ENCODE results near the gene PCK1. TPM values are rescaled to one million over a fixed set of nuclear protein-coding genes. Genes with fewer than 3 reads are reported as not detected.

PCK1 gene
- total and polyA plus RNA-seq, 9 donors, result 0.05 to 1.5 (median 0.16) TPM; not detected in 1

DNA sequence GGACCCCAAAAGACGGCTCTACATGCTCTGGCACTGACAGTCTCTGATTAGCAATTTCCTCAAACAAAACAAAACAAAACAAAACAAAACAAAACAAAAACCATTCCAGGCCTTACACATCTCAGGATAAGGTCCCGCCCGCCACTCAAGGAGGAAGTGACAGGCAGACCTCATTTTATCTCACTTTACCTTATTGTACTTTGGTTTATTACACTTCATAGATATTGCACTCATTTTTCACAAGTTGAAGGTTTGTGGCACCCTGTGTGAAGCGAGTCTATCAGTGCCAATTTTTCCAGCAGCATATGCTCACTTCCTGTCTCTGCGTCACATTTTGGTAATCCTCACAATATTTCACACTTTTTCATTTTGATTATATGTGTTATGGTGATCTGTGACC is 44.1 kb downstream of the PCK1 start:
- no peaks in the 10 kb centered on the region for H3K36me3 ChIP-seq (ENCODE audit: control insufficient read depth, insufficient read depth, low read length)
- no peaks in the 10 kb centered on the region for H3K4me1 ChIP-seq (ENCODE audit: control insufficient read depth, insufficient read depth, low read length)
- H3K9me3 ChIP-seq (replicated peaks; ENCODE audit: control insufficient read depth, low read depth, low read length), result no peaks in the 10 kb centered on the region
- 78% methylated on average over 3 of the region's 5 CpGs for WGBS (ENCODE audit: insufficient coverage)
- no peak for DNase-seq
- no peak overlapping the region for H3K27ac ChIP-seq (ENCODE audit: low read length)
- peaks cover 3% of the 10 kb centered on the region for H3K27me3 ChIP-seq (ENCODE audit: control insufficient read depth, insufficient read depth, low read length)
- no peak overlapping the region for H3K4me3 ChIP-seq (ENCODE audit: low read length)

DNA sequence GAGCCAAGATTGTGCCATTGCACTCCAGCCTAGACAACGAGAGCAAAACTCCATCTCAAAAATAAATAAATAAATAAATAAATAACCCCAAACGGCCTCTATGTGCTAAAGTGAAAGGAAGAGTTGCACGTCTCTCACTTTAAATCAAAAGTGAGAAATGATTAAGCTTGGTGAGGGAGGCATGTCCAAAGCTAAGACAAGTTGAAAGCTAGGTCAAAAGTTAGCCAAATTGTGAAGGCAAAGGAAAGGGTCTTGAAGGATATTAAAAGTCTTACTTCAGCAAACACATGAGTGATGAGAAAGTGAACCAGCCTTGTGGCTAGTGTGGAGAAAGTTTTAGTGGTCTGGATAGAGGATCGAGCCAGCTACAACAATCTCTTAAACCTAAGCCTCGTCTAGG is 45.0 kb downstream of the PCK1 start:
- Histone ChIP-seq H3K9me3 (replicated peaks; ENCODE audit: control insufficient read depth, low read depth, low read length) (no peaks in the 10 kb centered on the region), H3K27me3 (ENCODE audit: control insufficient read depth, insufficient read depth, low read length) (peaks cover 3% of the 10 kb centered on the region), H3K4me1 (ENCODE audit: control insufficient read depth, insufficient read depth, low read length) (no peaks in the 10 kb centered on the region), H3K36me3 (ENCODE audit: control insufficient read depth, insufficient read depth, low read length) (no peaks in the 10 kb centered on the region), H3K27ac (ENCODE audit: low read length) (no peak overlapping the region), H3K4me3 (ENCODE audit: low read length) (no peak overlapping the region)
- no CpG with 5 or more reads among the region's 5 CpGs for WGBS (ENCODE audit: insufficient coverage)
- no peak for DNase-seq

DNA sequence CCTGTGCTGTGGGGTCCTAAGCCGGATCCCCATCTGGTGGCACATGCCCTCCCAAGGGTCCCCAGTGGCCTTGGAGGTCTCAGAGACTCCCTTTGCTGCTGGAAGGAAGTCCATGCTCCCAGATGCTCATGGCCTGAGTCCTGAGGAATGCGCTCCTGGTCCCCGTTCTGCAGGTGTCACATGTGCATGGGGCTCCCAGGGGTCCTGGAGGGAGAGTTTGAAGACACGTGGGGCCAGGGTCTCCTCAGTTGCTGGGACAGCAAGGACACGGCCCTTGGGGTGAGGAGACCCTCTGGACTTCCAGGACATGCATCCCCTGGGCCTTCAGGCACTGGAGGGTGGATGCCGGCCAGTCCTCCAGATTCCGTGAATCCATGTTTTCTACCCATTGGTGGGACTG is 47.6 kb downstream of the PCK1 start:
- WGBS (ENCODE audit: insufficient coverage), result 67% methylated on average over 5 of the region's 7 CpGs
- no peak for DNase-seq
- H3K9me3 ChIP-seq (replicated peaks; ENCODE audit: control insufficient read depth, low read depth, low read length), result no peaks in the 10 kb centered on the region
- H3K27me3 ChIP-seq (ENCODE audit: control insufficient read depth, insufficient read depth, low read length), result peaks cover 6% of the 10 kb centered on the region
- no peaks in the 10 kb centered on the region for H3K4me1 ChIP-seq (ENCODE audit: control insufficient read depth, insufficient read depth, low read length)
- no peak overlapping the region for H3K4me3 ChIP-seq (ENCODE audit: low read length)
- H3K36me3 ChIP-seq (ENCODE audit: control insufficient read depth, insufficient read depth, low read length), result no peaks in the 10 kb centered on the region
- H3K27ac ChIP-seq (ENCODE audit: low read length), result no peak overlapping the region

DNA sequence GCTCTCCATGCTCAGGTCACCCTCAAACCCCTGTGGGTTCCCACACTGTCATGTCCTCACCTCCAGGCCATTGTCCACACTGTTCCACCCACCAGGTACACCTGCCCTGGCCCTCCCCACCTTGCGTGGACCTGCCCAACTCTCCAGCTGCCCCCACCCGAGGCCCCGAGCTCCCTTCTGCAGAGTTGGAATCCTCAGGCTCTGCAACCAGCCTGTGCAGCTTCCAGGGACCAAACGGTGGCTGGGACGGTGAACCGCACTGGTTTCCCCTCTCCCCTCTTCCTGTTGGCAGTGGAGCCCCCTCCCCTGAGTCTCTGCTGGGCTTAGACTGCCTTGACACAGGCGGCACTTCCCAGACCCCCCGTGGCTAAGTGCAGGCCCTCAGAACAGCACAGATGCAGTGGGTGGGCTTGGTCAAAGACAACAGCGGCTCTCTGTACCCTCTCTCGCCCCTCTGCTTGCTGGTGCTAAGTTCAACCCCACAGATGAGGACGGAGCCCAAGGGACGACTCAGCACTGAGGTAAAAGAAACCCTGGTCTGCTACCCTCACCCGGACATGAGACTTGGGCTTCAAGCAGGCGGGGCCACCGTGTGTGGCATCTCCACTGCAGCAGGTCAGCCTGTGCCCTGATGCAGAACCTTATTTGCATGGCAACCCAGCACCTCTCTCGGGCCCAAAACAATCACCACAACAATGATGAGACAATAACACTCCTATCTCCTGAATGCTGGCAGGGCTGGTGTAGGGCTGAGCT is 48.4 kb downstream of the PCK1 start:
- H3K27ac ChIP-seq (ENCODE audit: low read length), result no peak overlapping the region

DNA sequence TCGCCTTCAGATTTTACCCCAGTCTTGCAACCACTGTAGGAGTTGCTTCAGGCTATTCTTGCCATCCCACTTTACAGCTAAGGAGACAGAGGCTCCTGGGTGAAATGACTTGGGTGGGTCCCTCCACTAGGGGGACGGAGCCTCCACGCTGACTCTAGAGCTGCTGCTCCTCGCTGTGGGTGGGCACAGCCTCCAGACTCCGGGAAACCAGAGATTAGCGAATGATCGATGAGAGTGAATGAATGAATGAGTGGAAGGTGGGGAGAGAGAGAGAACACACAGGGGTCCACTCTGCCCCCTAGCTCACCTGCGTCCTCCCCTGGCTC is 48.9 kb downstream of the PCK1 start:
- Histone ChIP-seq H3K9me3 (replicated peaks; ENCODE audit: control insufficient read depth, low read depth, low read length) (no peaks in the 10 kb centered on the region), H3K27me3 (ENCODE audit: control insufficient read depth, insufficient read depth, low read length) (peaks cover 6% of the 10 kb centered on the region), H3K4me3 (ENCODE audit: low read length) (no peak overlapping the region), H3K4me1 (ENCODE audit: control insufficient read depth, insufficient read depth, low read length) (no peaks in the 10 kb centered on the region), H3K36me3 (ENCODE audit: control insufficient read depth, insufficient read depth, low read length) (no peaks in the 10 kb centered on the region), H3K27ac (ENCODE audit: low read length) (no peak overlapping the region)
- DNase-seq, result no peak
- 67% methylated on average over 6 of the region's 8 CpGs for WGBS (ENCODE audit: insufficient coverage)

More for the DNA sequence above, 48.4 kb downstream of the PCK1 start:
- DNase-seq, result no peak
- Histone ChIP-seq H3K27me3 (ENCODE audit: control insufficient read depth, insufficient read depth, low read length) (peaks cover 6% of the 10 kb centered on the region), H3K4me1 (ENCODE audit: control insufficient read depth, insufficient read depth, low read length) (no peaks in the 10 kb centered on the region), H3K9me3 (replicated peaks; ENCODE audit: control insufficient read depth, low read depth, low read length) (no peaks in the 10 kb centered on the region), H3K36me3 (ENCODE audit: control insufficient read depth, insufficient read depth, low read length) (no peaks in the 10 kb centered on the region), H3K4me3 (ENCODE audit: low read length) (no peak overlapping the region)
- WGBS (ENCODE audit: insufficient coverage), result 67% methylated on average over 15 of the region's 16 CpGs

DNA sequence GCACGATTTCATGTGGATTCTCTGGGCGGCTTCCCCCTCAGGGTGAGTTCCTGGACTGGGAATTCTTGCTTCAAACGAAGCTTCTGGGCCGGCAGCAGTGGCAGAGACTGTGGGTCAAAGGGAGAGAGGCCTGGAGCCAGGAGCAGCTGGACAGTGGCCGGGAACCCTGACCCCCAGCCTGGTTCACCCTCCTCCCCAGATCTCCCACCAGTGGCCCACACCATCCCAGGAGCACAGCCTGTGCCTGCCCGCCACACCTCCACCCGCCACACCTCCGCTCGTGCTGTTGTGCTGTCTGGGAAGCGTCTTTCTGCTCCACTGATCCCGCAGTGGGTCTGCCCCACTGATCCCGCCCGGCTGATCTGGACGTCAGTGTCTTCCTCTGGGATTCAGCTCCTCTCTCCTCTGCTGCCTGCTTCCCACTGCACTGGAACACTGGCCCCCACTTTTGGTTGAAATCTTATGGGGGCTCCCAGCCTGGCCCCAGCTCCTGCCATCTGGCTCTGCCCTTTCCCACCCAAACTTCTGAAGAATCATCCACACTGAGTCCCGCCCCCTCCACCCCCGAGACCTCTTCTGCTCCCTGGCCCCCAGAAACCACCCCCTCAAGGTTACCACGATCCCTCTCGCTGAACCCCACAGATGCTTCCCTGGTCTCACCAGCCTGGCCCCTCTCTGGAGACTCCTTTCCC is 49.5 kb downstream of the PCK1 start:
- Histone ChIP-seq H3K4me1 (ENCODE audit: control insufficient read depth, insufficient read depth, low read length) (no peaks in the 10 kb centered on the region), H3K9me3 (replicated peaks; ENCODE audit: control insufficient read depth, low read depth, low read length) (no peaks in the 10 kb centered on the region), H3K4me3 (ENCODE audit: low read length) (no peak overlapping the region), H3K27ac (ENCODE audit: low read length) (no peak overlapping the region), H3K36me3 (ENCODE audit: control insufficient read depth, insufficient read depth, low read length) (no peaks in the 10 kb centered on the region), H3K27me3 (ENCODE audit: control insufficient read depth, insufficient read depth, low read length) (peaks cover 6% of the 10 kb centered on the region)
- 56% methylated on average over 16 of the region's 18 CpGs for WGBS (ENCODE audit: insufficient coverage)
- no peak for DNase-seq

DNA sequence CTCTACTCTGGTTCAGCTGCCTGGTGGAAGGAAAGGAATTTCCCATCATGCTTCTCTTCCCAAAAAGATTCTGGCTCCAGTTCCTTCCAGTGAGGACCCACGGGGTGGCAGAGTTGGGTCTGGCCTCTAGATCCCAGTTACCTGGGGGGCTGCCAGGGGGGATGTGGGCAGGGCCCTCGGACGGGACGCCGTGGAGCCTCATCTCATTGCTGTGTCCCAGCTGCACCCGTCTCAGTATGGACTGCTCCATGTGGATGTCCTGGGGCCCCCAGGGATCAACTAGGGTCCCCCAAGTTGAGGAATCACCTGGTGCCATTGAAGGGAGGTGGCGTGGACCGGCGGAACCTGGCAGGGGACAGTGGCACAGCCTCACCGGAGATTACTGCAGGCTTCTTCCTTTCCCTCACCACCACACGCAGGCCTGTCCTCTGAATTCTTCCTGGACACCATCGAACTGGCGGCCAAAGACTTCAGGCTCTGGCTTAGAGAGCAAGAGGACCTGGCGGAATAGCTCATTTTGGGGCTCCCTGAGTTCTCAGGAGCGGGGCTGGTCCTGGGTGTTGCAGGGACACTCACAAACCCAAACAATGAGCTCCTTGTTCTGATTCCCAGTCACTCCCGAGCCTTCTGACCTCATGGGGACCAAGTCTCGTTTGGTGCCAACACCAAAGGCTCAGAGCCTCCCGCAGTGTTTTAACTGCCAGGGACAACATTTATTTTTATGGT is 50.8 kb downstream of the PCK1 start:
- H3K4me1 ChIP-seq (ENCODE audit: control insufficient read depth, insufficient read depth, low read length), result no peaks in the 10 kb centered on the region
- no peak overlapping the region for H3K4me3 ChIP-seq (ENCODE audit: low read length)
- peaks cover 9% of the 10 kb centered on the region for H3K27me3 ChIP-seq (ENCODE audit: control insufficient read depth, insufficient read depth, low read length)
- no peak overlapping the region for H3K27ac ChIP-seq (ENCODE audit: low read length)
- DNase-seq, result no peak
- WGBS (ENCODE audit: insufficient coverage), result 76% methylated on average over 10 of the region's 18 CpGs
- H3K9me3 ChIP-seq (replicated peaks; ENCODE audit: control insufficient read depth, low read depth, low read length), result no peaks in the 10 kb centered on the region
- H3K36me3 ChIP-seq (ENCODE audit: control insufficient read depth, insufficient read depth, low read length), result no peaks in the 10 kb centered on the region

DNA sequence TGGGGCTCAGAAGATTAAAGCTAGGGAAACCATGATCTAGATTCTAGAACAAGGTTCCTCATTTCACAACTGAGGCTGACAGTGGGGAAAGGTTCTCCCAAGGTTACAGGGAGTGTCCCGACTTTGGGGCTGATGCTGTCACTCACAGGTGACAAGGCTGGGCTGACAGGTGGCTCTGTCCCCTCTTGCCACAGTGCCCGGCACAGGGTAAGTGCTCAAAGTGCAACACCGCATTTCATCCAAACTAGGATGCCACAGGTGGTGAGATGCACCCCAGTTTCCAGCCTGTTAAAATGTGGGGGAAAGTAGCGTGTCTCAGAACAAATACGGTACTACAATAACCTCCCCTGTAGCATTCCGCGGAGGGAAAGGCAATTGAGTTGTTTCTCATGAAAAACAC is 51.5 kb downstream of the PCK1 start:
- H3K27ac ChIP-seq (ENCODE audit: low read length), result no peak overlapping the region
- 88% methylated on average over 2 of the region's 7 CpGs for WGBS (ENCODE audit: insufficient coverage)
- no peaks in the 10 kb centered on the region for H3K36me3 ChIP-seq (ENCODE audit: control insufficient read depth, insufficient read depth, low read length)
- no peaks in the 10 kb centered on the region for H3K4me1 ChIP-seq (ENCODE audit: control insufficient read depth, insufficient read depth, low read length)
- no peaks in the 10 kb centered on the region for H3K9me3 ChIP-seq (replicated peaks; ENCODE audit: control insufficient read depth, low read depth, low read length)
- H3K27me3 ChIP-seq (ENCODE audit: control insufficient read depth, insufficient read depth, low read length), result peaks cover 10% of the 10 kb centered on the region
- no peak for DNase-seq
- H3K4me3 ChIP-seq (ENCODE audit: low read length), result no peak overlapping the region

DNA sequence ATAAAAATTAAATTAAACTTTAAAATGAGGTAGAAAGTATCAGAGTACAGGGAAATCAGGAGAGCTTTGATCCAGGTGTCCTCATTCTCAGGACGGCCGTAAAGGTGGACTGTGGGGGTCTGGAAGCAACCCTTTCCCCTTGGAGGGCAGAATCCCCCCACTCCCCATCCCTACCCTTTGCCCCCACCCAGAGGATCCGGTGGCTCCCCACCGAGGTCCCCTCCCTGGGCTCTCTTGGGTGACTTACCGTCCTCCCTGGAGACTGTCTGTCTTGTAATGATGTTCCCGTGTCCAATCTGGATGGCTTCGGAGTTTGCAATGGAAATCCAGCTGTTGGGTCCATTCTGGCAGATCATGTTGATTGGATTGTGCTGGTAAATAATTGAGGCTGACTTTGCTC is 52.0 kb downstream of the PCK1 start:
- no peak overlapping the region for H3K27ac ChIP-seq (ENCODE audit: low read length)
- no peaks in the 10 kb centered on the region for H3K36me3 ChIP-seq (ENCODE audit: control insufficient read depth, insufficient read depth, low read length)
- H3K4me3 ChIP-seq (ENCODE audit: low read length), result no peak overlapping the region
- H3K9me3 ChIP-seq (replicated peaks; ENCODE audit: control insufficient read depth, low read depth, low read length), result no peaks in the 10 kb centered on the region
- H3K4me1 ChIP-seq (ENCODE audit: control insufficient read depth, insufficient read depth, low read length), result no peaks in the 10 kb centered on the region
- peaks cover 11% of the 10 kb centered on the region for H3K27me3 ChIP-seq (ENCODE audit: control insufficient read depth, insufficient read depth, low read length)
- WGBS (ENCODE audit: insufficient coverage), result 100% methylated on average over 1 of the region's 7 CpGs
- no peak for DNase-seq

DNA sequence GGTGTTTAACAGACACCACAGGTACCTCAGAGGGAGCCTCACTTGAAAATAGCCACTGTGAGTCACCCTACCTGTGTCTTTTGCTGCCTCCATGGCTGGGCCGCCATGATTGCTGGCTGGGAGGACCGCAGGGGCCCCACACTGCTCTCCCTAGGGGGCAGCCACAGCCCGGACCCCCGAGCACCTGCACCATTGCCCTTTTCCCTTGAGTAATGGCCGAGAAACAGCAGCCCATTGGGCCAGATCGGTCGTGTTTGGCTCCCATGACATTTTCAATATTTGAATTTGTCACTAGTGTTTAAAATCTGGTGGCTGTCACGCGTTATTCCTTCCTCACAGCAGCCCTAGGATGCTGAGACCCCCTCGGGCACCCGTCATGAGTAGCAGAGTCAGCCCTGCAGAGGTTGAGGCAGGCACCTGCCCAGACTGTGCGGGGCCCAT is 52.6 kb downstream of the PCK1 start:
- Histone ChIP-seq H3K27ac (ENCODE audit: low read length) (no peak overlapping the region), H3K27me3 (ENCODE audit: control insufficient read depth, insufficient read depth, low read length) (peaks cover 11% of the 10 kb centered on the region), H3K9me3 (replicated peaks; ENCODE audit: control insufficient read depth, low read depth, low read length) (no peaks in the 10 kb centered on the region), H3K36me3 (ENCODE audit: control insufficient read depth, insufficient read depth, low read length) (no peaks in the 10 kb centered on the region), H3K4me3 (ENCODE audit: low read length) (no peak overlapping the region), H3K4me1 (ENCODE audit: control insufficient read depth, insufficient read depth, low read length) (no peaks in the 10 kb centered on the region)
- 74% methylated on average over 11 of the region's 12 CpGs for WGBS (ENCODE audit: insufficient coverage)
- no peak for DNase-seq

Measured in muscle of leg (tissue), 11 donors.